NB4 (cell line): ENCODE data around the gene NEU4.
A peak's percentile ranks its signal among the peaks of the same experiment; 100 is the strongest.
"Not testable (repeated sequence)": the region's sequence is repeated elsewhere in the genome, so short reads cannot be mapped to it uniquely, and the experiment has no call there.

Experiments
- DNase-seq: peaks from one replicate; pipeline ENCODE4 v3.0.0; 2010; ENCODE audit warnings: low read depth
- H3K4me3 ChIP-seq: one replicate; pipeline ENCODE4 v1.5.1; 2011; ENCODE audit warnings: mild to moderate bottlenecking, low read depth, low read length, moderate library complexity
- CTCF ChIP-seq: IDR thresholded peaks from one replicate; pipeline ENCODE4 v1.5.1; 2012; ENCODE audit warnings: low read depth, low read length
- MAX ChIP-seq: IDR thresholded peaks from 2 replicates; pipeline ENCODE4 v1.6.1; 2011; ENCODE audit warnings: low read depth, low read length
- MYC ChIP-seq: IDR thresholded peaks from 2 replicates; pipeline ENCODE4 v1.6.1; 2011; ENCODE audit warnings: low read depth, low read length
- POLR2A ChIP-seq: IDR thresholded peaks from 2 replicates; pipeline ENCODE4 v1.6.1; 2011; ENCODE audit warnings: mild to moderate bottlenecking; ENCODE audit not compliant: insufficient read length; ENCODE audit errors: extremely low read depth

Gene NEU4

GRCh38 chr2:241803387-241804325, 5.3 kb upstream of the NEU4 start:
- H3K4me3 ChIP-seq, result peak overlapping the region; percentile 47
- peak; percentile 68 for DNase-seq
- TF ChIP-seq MYC (no peak), MAX (no peak), POLR2A (no peak), CTCF (no peak)

GRCh38 chr2:241804326-241805229, 4.4 kb upstream of the NEU4 start:
- DNase-seq, result peak; percentile 95
- TF ChIP-seq CTCF, result peak; percentile 60
- no peak for TF ChIP-seq MAX
- no peak overlapping the region for H3K4me3 ChIP-seq

- not testable (repeated sequence) for H3K4me3 ChIP-seq, DNase-seq
These were observed 2.8 kb upstream of the NEU4 start for GRCh38 chr2:241806217-241806616.

- TF ChIP-seq CTCF, result no peak
- TF ChIP-seq MYC, result no peak
- no peak for TF ChIP-seq POLR2A
- TF ChIP-seq MAX, result no peak
- H3K4me3 ChIP-seq, result no peak overlapping the region
- no peak for DNase-seq
These were observed 807 bp upstream of the NEU4 start for GRCh38 chr2:241808051-241808720.

- H3K4me3 ChIP-seq, result no peak overlapping the region
- no peak for TF ChIP-seq MYC
- TF ChIP-seq CTCF, result no peak
- TF ChIP-seq POLR2A, result no peak
- TF ChIP-seq MAX, result no peak
These were observed 652 bp downstream of the NEU4 start for GRCh38 chr2:241809383-241810306.

More at GRCh38 chr2:241809383-241810306, 652 bp downstream of the NEU4 start:
- DNase-seq, result no peak
